Pulmonary artery endothelial cell (primary cell): Measurements from ENCODE around the gene LRRC74B. TPM values are rescaled to one million over a fixed set of nuclear protein-coding genes. Genes with fewer than 3 reads are reported as not detected.
"Not testable (repeated sequence)": the region's sequence is repeated elsewhere in the genome, so short reads cannot be mapped to it uniquely, and the experiment has no call there.

Experiments
- DNase-seq: peaks from one replicate; pipeline ENCODE4 v3.0.0-alpha.2; 2011; ENCODE audit warnings: low read depth, low spot score
- total RNA-seq: library from RNA; depleted of rRNA; stranded (reverse); fragments of >200 nt; gene quantifications from 2 replicates; pipeline ENCODE4 v1.2.3, GENCODE V29; 2014

The LRRC74B gene
- total RNA-seq, 1 donor from 2014 or later, result not detected

DNA sequence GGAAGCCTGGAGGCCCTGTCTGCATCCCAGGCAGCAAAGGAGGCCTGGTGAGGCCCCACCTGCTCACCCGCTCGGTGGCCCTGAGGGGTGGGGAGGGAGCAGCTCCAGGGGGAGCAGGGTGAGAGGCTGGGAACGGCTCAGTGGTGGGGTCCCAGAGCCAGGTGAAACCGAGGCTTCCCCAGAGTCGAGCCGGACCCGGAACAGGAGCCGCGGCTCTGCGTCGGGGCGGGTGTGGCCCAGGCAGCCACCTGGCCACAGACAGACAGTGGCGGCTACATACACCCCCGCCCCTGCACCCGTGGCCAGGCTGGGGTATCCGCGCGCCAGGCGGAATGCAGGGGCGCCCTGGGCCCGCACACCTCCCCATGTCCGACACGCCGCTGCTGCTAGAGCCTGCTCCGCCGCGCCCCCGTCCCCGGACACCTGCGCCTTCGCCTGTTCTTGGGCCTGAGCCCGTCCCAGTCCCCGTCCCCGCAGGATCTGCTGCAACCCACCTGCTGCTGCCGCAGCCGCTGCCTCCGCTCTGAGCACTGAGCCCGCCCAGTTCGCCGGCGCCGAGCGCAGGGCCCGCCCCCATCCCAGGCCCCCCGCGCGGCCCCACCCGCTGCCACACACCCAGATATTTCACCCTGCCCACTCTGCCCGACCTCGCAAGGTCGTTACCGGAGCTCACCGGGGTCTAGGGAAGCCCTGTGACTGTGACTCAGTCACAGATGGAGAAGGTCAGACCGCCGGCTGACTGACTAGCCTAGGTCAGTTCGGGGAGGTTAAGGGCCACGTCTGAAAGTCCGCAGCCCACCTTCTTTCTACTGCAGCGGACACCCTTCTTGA is 13.5 kb upstream of the LRRC74B start, which contains the start of gene SLC7A4:
Gene SLC7A4, minus strand, starts transcription at position 525 of the 831 bp plus-strand sequence. CDS start 749 bp downstream, outside the sequence.
- no peak for DNase-seq

DNA sequence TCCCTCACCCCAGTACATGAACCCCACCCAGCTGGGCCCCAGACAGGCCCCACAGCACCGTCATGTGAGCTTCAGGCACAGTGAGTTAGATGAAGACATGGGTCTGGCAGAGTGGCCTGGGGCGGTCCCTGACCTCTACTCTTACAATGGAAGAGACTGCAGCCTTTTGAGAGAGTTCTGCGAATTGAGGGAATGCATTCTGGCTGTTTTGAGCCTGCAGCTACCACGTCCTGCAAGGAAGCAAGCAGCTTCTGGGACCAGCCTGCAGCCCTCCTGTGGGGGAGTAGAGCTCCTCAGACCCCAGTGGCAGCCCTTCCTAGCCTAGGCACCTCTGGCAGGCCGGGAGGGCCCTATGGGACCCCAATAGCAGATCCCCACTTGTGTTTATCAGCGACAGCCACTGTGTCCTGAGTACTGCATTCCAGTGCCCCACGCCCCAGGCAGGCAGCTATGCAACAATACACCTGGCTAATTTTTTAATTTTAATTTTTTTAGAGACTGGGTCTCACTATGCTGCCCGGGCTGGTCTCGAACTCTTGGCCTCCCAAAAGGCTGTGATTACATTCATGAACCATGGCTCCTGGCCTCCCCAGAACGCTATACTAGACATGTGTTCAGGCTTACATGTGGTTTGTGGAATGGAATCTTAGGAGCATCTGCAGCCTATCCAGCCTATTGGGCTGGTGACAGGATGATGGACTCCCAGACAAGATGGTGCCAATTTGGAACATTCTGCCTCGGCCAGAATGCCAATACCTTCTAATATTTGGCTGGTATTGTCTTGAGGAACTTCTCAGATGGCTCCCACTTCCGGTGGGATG is 12.7 kb upstream of the LRRC74B start:
- DNase-seq, result no peak

DNA sequence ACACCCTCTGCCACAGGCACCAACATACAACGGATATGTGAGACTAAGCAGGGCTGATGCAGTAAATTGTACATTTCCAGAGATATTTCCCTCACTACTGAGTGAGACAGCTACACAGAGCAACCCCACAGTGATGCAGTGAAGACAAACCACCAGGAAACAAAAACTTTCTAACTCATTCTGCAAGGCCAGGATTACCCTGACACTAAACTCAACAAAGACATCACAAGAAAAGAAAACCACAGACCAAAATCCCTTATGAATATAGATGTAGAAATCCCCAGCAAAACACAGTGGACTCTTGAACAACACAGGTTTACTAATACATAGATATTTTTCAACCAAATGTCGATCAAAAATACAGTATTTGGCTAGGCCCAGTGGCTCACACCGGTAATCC is 11.9 kb upstream of the LRRC74B start:
- DNase-seq, result no peak

DNA sequence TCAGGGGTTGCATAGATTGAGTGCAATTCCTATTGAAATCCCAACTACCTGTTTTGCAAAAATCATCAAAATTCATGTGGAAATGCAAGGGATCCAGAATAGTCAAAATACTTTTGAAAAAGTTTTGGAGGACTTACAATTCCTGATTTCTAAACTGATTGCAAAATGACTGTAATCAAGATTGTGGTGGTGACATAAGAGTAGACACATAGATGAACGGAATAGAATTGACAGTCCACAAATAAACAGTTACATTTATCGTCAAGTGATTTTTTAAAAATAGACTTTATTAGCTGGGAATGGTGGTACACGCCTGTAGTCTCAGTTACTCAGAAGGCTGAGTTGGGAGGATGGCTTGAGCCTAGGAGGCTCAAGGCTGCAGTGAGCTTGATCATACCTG is 10.8 kb upstream of the LRRC74B start:
- DNase-seq, result no peak

DNA sequence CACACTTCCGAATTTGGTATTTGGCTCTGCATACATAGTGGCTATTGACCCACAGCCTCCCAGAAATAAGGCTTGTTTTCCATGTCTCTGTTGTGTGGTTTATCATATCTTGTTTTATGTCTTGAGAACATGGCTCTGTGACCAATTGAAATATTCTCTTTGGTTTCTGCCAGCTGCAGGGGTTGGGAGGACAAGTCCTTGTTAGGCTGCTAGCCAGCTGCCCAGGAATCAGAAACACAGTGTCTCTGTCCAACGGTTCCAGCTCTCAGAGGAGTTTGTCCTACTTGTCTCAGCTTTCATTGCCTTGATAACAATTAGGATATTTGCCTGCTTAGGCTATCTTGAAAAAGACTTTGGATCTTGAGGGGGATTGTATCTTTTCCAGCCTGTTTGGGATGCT is 7.3 kb upstream of the LRRC74B start:
- DNase-seq, result no peak

DNA sequence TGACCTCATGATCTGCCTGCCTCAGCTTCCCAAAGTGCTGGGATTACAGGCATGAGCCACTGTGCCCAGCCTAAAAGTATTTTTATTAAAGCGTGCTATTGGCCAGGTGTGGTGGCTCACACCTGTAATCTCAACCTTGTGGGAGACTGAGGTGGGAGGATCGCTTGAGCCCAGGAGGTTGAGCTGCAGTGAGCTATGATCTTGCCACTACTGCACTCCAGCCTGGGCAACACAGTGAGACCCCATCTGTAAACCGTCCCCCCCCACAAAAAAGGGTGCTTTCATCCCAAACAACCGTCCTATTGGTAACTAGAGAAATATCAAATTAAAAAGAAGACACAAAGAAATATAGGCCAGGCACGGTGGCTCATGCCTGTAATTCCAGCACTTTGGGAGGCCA is 6.6 kb upstream of the LRRC74B start:
- not testable (repeated sequence) for DNase-seq

DNA sequence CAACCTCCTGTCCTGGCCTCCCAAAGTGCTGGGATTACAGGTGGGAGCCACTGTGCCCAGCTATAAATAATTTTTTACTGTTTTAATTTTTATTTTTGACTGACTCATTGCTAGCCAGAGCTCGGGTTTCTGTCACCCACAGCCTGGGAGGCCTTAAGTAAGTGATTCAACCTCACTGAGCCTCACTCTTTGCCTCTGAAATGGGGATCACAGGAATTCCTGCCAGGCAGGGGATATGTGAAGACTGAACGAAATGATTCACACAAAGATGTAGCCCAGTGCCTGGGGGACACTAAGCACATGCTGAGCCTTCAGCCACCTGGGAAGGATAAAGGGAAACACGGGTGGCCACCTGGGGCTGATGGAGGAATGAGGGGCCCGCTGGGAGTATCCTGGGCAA is 3.8 kb upstream of the LRRC74B start:
- no peak for DNase-seq

DNA sequence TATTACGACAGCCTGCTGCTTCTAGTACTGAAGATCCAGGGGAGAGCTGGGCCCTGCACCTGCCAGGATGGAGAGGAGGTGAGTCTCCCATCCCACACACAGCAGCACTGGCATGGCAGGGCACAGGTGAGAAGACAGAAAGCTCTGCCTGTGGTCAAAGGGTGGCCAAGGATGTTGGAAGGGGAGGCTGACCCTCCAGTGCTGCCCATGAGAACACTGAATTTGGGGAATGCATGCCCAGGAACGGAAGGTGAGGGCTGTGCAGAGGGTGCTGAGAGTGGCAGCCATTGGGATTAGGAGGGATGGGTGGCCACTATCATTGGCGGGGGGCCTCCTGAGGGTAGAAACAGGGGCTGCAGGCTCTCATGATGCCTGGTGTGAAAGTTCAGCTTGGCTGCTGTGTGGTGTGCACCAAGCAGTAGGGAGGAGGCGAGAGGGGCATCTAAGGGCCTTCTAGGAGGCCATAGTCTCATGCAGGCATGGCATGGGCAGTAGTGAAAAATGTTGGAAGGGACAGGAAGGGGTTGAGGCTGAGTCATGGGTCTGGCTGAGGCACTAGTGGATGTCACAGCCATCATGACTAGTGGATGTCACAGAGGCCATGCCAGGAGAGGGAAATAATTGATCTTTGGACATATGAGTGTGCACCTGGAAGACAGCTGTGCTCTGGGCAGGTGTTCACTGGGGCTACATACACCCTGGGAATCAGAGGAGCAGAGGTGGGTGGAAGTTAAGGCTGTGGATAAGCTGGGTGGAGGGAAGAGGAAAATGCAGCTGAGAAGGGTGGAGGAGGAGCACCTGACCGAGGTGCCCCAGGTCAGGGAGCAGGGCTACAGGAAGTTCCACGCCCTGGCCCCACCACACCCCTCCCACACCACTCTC is 2.5 kb upstream of the LRRC74B start:
- DNase-seq, result no peak

DNA sequence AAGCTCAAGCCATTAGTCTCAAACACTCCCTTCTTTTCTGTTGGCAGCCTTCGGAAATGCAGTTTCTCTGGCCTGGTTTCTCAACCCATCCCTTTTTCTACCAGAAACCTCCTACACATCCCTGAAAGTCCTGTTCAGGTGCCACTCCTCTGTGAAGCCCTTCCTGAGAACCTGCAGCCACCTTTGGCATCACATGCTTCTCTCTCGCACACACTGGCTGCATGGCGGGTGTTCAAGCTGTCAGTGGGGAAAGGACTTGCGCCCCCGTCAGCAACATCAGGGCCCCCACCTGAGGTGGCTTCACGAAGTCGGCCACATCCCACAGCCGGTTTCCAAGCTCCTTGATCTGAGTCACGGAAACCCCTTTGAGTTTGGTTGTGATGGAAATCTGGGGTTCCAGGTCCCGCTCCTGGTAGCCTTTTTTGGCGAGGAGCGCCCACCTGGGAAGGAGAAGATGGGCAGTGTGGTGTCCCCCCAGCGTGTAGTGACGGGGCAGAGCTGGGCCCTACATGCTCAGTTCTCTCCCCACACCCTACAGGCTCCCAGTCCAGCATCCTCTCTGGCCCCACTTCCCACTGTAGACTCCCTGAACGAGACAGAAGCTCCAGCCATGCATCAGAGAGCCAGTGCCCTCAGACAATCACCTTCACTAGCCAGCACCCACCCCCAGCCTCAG is 1.7 kb upstream of the LRRC74B start:
- DNase-seq, result no peak

DNA sequence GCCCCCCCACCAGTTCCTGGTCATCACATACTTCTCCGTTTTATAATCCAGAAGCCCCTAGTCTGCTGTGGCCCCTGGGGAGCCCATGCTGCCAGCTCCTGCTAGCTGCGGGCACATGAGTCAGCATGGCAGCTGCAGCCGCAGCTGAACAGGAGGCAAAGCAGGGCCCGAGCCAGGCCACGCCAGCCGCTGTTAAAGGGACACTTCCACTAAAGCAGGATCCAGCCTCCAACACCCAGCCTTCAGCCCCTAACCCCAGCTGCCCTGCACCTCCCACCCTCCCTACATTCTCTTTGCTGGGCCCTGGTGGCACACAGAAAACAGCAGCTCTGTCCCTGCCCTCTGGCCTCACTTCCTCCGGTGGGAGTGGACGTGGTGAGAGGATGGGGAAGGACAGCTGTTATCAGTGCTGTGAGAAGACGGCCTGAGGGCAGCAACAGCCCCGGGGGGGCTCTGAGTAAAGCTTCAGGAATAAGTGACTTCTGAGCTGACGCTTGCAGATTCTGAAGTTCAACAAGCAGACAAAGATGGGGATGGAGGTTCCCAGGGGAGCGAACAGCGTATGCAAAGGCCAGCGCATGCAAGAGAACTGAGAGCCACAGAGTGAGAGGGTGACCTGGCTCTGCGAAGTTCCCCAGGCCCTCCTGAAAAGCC is 688 bp upstream of the LRRC74B start:
- DNase-seq, result no peak

DNA sequence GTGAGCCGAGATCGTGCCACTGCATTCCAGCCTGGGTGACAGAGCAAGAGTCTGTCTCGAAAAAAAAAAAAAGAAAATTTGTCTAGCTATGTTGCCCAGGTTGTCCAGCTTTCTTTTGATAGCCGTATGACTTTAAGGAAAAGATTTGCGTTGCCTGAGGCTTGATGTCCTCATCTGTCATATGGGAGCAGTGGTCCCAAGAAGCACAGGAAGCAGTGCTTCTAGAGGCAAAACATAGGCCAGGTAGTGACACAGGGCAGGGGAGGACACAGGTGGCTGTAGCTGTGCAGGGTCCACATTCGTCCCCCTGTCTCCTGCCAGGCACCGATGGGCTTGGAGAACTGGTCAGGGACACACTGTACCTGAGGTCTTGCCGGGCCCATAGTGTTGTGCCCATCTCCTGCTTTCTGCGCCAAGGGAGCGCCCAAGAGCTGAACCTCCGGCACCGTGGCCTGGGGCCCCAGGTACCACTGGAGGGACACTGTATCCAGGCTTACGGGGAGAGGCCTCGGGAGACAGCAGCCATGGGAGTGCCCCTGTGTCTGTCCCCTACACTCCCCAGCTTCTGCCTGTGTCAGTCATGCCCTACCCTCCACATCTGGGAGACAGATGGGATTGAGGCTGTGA is 1.4 kb downstream of the LRRC74B start:
- DNase-seq, result no peak

DNA sequence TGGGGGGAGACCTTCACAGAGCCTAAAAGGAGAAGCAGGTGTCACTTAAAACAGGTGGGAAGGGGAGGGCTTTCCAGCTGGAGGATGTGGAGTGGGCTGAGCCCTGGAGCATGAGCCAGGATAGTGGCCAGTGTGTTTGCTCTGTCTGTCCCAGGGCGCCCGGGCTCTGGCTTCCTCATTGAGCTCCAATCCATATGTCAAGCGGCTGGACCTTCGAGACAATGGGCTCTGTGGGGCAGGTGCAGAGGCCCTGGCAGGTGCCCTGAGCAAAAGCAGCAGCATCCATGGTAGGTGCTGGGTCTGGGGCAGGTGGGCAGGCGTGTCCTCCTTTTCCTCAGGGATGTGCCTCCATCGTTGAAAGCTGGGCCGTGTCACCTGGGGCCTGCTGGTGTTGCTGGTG is 2.0 kb downstream of the LRRC74B start:
- DNase-seq, result no peak

DNA sequence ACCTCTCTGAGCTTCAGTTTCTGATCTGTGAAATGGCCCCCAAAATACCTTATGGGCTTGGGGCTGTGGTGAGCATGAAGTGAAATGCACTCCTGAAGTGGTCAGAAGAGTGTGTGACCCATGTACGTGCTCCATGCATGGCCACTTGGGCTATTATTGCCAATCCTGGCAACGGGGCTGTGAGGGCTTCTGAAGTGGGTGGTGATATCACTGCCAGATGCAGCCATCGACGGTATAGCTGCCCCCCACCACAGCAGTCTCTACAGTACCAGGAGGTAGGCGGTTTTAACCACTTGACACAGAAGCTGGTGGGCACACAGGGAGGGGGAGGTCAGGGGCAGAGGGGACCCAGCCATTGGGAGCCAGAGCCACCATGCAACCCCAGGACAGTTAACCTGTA is 2.7 kb downstream of the LRRC74B start:
- not testable (repeated sequence) for DNase-seq

DNA sequence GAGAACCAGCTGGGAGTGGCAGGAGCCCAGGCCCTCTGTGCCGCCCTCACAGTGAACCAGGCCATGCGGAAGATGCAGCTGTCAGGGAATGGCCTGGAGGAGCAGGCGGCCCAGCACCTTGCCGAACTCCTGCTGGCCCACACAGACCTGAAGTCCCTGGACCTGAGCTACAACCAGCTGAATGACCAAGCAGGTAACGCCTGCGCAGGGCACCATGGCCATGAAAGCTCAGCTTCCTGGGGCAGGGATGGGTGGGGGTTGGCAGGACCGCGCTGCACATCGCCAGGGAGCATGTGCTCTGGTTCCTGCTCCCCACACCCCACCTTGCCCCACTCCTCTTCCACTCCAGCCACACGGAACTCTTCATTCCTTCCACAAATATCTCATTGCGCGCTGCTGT is 3.2 kb downstream of the LRRC74B start:
- DNase-seq, result not testable (repeated sequence)

DNA sequence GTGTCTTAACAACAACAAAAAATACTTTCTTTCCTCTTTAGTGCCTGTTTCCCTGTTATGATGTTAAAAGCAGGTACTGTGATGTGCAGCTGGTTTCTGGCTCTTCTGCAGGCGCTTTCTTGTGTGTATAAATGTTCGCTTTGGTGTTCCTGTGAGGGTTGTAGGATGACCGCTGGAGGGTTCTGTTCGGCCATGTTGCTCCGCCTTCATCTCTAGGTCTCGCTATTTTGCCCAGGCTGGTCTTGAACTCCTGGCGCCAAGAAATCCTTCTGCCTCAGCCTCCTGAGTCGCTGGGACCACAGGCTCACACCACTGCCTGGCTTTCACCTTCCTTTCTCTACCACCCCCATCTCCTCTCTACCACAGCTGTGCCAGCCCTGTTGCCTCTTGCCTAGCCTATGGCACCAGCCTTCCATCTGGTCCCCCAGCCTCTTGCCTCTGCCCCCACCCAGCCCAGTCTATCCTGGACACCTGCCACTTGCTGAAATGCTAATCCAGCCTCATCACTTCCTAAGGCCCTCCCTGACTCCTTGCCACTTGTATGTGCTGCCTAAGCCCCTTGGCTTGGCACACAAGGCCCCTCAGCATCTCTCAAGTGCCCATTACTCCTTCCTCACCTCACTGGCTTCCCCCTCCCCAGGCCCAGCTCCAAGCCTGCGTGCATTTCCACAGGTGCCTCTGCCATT is 5.5 kb downstream of the LRRC74B start:
- DNase-seq, result no peak

DNA sequence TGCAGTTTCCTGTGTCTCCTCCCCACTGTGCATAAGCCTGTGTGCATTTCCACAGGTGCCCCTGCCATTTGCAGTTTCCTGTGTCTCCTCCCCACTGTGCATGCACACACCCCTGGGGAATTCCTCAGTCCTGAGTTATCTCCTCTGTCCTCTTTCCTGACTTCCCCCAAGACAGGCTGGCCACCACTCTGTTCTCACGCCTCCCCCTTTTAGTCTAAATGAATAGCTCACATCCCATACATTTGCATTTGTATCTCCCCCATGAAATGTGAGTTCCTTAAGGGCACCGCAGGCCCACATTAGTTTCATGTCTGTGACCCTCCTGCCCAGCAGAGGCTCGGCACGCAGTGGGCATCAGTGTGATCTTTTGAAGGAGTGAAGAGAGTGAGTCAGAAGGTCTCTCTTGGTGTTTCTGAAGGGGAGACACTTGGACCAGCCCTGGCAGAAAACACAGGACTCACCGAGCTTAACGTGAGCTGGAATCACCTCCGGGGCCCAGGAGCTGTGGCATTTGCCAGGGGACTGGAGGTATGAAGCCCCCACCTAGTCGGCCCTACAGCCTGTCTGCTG is 6.2 kb downstream of the LRRC74B start:
- DNase-seq, result no peak

DNA sequence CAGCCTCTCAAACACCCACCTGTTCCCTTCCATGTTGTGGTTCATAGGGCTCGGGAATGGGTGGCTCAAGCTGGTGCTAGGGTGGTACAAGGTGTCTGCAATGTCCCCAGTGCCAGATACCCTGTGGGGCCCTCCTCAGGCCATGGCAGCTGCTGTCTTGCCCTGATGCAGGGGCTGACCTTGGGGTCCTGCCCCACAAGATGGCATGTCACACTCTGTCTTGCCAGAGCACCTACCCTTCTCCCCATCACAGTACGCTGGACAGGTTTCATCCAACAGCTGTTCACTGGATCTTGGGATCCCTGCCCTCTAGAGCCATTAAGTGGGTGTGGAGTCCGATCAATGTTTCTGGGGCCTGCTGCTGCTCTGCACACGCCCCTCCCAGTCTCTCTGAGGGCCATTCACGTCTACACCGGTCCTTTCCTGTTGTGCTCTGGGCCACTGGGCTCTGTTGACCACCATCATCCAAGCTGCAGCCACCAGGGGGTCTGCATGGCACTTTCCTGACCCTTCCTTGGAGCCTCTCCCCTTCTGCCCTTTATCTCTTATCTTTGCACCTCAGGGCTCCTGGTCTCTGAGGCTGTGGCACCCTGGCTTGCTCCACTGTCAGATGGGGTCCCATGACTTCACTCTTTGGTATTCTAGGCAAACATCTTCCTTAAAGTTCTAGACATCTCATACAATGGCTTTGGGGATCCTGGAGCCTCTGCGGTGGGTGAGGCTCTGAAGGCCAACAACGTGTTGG is 7.1 kb downstream of the LRRC74B start:
- DNase-seq, result no peak

DNA sequence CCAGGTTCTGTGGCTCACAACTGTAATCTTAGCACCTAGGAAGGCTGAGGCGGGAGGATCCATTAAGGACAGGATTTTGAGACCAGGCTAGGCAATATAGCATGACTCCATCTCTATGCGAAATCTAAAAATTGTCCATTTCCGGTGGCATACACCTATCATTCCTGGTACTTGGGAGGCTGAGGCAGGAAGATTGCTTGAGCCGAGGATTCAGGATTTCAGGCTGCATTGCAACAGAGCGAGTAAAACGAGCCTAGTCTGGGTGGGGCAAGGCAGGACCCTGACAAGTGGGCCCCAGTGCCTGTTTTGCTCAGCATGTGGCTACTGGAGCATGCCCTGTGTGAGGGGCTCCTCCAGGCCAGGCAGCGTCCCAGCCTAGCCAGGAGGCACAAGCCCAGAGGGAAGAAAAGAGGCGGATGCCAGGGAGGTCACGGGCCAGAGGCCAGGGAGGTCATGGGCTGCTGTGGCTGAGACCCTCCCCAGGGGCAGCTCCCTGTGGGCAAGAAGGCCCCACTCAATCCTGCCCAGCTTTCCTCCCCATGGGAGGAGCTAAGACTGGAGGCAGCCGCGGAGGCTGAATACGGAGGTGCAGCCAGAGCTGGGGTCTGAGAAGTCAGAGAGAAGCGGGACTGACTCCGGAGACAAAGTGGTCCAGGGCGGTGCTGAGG is 8.4 kb downstream of the LRRC74B start:
- DNase-seq, result no peak
